ENCODE results near the gene ZNF346. TPM values are rescaled to one million over a fixed set of nuclear protein-coding genes. Genes with fewer than 3 reads are reported as not detected.

ZNF346 gene
- total and polyA plus RNA-seq, 3 donors from 2014 or later = 19.2 to 31.7 (median 31.1) TPM

GRCh38 chr5:177093803-177094202, 71.3 kb downstream of the ZNF346 start:
- 94 to 95% methylated on average over 6 of the region's 6 CpGs for WGBS, 2 donors
- Histone ChIP-seq H3K27ac (no peak overlapping the region), H3K4me3 (no peak overlapping the region), H3K27me3 (no peaks in the 10 kb centered on the region), H3K4me1 (peaks cover 20% of the 10 kb centered on the region), H3K36me3 (ENCODE audit: low read depth, missing control alignments) (no peaks in the 10 kb centered on the region), H3K9me3 (no peaks in the 10 kb centered on the region)
- no peak for TF ChIP-seq CTCF (IDR thresholded peaks at IDR 0.05)
- no peak for TF ChIP-seq POLR2A (IDR thresholded peaks at IDR 0.05)
- intact Hi-C loops (cut with DNase I; ENCODE audit: low total_unique reads) = no loop called here
- no peak for DNase-seq

GRCh38 chr5:177094224-177095087, 72.0 kb downstream of the ZNF346 start:
- H3K36me3 ChIP-seq (ENCODE audit: low read depth, missing control alignments) = no peaks in the 10 kb centered on the region
- WGBS, 2 donors = 39 to 61% methylated on average over 7 to 12 of the region's 12 CpGs
- peaks cover 16% of the 10 kb centered on the region for H3K4me1 ChIP-seq
- H3K27ac ChIP-seq = no peak overlapping the region
- intact Hi-C loops (cut with DNase I; ENCODE audit: low total_unique reads) = no loop called here
- H3K9me3 ChIP-seq = no peaks in the 10 kb centered on the region
- no peak overlapping the region for H3K4me3 ChIP-seq
- peak; percentile 86 for DNase-seq
- H3K27me3 ChIP-seq = no peaks in the 10 kb centered on the region
- no peak for TF ChIP-seq POLR2A (IDR thresholded peaks at IDR 0.05)
- TF ChIP-seq CTCF (IDR thresholded peaks at IDR 0.05) = no peak

- no peak overlapping the region for H3K4me3 ChIP-seq
- intact Hi-C loops (cut with DNase I; ENCODE audit: low total_unique reads) = no loop called here
- no peak for DNase-seq
- 47 to 69% methylated on average over 5 to 28 of the region's 28 CpGs for WGBS, 2 donors
- H3K27ac ChIP-seq = no peak overlapping the region
- H3K9me3 ChIP-seq = no peaks in the 10 kb centered on the region
- peaks cover 15% of the 10 kb centered on the region for H3K4me1 ChIP-seq
- no peaks in the 10 kb centered on the region for H3K27me3 ChIP-seq
- no peaks in the 10 kb centered on the region for H3K36me3 ChIP-seq (ENCODE audit: low read depth, missing control alignments)
- TF ChIP-seq CTCF (IDR thresholded peaks at IDR 0.05) = no peak
- no peak for TF ChIP-seq POLR2A (IDR thresholded peaks at IDR 0.05)
Observed at GRCh38 chr5:177095088-177095669, 72.7 kb downstream of the ZNF346 start.

GRCh38 chr5:177096162-177097015, 73.9 kb downstream of the ZNF346 start:
- no peaks in the 10 kb centered on the region for H3K27me3 ChIP-seq
- peaks cover 15% of the 10 kb centered on the region for H3K4me1 ChIP-seq
- intact Hi-C loops (cut with DNase I; ENCODE audit: low total_unique reads) = no loop called here
- no peak overlapping the region for H3K4me3 ChIP-seq
- WGBS, 2 donors = 88 to 90% methylated on average over 17 to 29 of the region's 29 CpGs
- H3K27ac ChIP-seq = no peak overlapping the region
- no peaks in the 10 kb centered on the region for H3K9me3 ChIP-seq
- TF ChIP-seq CTCF (IDR thresholded peaks at IDR 0.05) (no peak), POLR2A (IDR thresholded peaks at IDR 0.05) (no peak)
- no peaks in the 10 kb centered on the region for H3K36me3 ChIP-seq (ENCODE audit: low read depth, missing control alignments)
- DNase-seq = no peak

All from testis (tissue), 3 donors.